Measurements from ENCODE around the gene PTPRR. TPM values are rescaled to one million over a fixed set of nuclear protein-coding genes. Genes with fewer than 3 reads are reported as not detected.

Gene PTPRR
- total and polyA plus RNA-seq, 12 donors, result 0.11 to 3.7 (median 0.56) TPM; not detected in 1

DNA sequence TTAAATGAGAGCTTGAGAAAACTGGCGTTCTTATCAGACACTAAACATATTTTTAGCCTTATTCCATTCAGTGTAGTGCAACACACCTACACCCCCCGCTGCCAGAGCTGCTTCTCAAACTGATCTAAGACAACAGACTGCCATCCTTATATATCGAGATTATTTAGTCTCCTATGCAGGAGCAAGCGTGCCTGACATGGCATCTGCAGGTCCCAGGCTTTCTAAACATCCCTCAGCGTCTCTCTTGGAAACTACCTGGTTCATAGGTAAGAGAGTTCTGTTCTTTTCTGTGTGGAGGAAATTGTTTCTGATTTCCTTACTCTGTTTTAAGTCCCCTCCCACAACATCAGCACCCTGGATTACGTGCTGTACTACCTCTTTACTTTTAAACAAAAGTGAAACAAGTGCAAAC is 166.2 kb downstream of the PTPRR start:
- H3K27ac ChIP-seq, result no peak overlapping the region
- no peak for DNase-seq
- intact Hi-C loops (cut with DNase I), result no loop called here
- H3K9me3 ChIP-seq (replicated peaks in 1 of 3), result no peaks in the 10 kb centered on the region
- H3K4me3 ChIP-seq, result no peak overlapping the region
- 28 to 47% (median 41%) methylated on average over 6 of the region's 6 CpGs for WGBS, 4 donors
- TF ChIP-seq, protein P1, sequence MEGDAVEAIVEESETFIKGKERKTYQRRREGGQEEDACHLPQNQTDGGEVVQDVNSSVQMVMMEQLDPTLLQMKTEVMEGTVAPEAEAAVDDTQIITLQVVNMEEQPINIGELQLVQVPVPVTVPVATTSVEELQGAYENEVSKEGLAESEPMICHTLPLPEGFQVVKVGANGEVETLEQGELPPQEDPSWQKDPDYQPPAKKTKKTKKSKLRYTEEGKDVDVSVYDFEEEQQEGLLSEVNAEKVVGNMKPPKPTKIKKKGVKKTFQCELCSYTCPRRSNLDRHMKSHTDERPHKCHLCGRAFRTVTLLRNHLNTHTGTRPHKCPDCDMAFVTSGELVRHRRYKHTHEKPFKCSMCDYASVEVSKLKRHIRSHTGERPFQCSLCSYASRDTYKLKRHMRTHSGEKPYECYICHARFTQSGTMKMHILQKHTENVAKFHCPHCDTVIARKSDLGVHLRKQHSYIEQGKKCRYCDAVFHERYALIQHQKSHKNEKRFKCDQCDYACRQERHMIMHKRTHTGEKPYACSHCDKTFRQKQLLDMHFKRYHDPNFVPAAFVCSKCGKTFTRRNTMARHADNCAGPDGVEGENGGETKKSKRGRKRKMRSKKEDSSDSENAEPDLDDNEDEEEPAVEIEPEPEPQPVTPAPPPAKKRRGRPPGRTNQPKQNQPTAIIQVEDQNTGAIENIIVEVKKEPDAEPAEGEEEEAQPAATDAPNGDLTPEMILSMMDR (IDR thresholded peaks at IDR 0.05), result no peak
- TF ChIP-seq POLR2A (IDR thresholded peaks at IDR 0.05), result no peak
- H3K36me3 ChIP-seq (replicated peaks in 1 of 2), result no peaks in the 10 kb centered on the region
- H3K27me3 ChIP-seq, result no peaks in the 10 kb centered on the region
- no peaks in the 10 kb centered on the region for H3K4me1 ChIP-seq (replicated peaks in 1 of 2)

DNA sequence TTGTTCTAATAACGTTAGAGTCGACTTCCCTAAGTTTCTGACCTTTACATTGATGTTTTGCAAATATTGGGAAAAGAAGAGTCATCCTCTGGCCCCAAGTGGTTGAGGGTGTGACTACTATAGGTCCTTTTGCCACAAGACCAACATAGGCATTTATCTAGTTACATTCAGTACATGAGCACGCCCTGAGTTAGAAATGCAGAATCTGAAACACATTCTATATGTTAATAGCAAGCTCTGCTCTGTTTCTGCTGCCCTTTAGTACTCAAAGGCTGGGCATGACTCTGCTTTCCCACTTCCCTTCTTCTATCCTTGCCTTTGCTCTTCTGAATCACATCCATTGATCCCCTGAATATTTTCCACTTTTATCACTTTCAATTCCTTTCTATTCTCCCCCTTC is 168.2 kb downstream of the PTPRR start:
- H3K36me3 ChIP-seq (replicated peaks in 1 of 2), result no peaks in the 10 kb centered on the region
- intact Hi-C loops (cut with DNase I), result no loop called here
- WGBS, 4 donors, result 72 to 89% (median 79%) methylated on average over 3 of the region's 3 CpGs
- no peaks in the 10 kb centered on the region for H3K27me3 ChIP-seq
- no peak overlapping the region for H3K27ac ChIP-seq
- no peak overlapping the region for H3K4me3 ChIP-seq
- TF ChIP-seq POLR2A (IDR thresholded peaks at IDR 0.05), result no peak
- TF ChIP-seq, protein P1 (IDR thresholded peaks at IDR 0.05), result no peak
- no peaks in the 10 kb centered on the region for H3K9me3 ChIP-seq (replicated peaks in 1 of 3)
- no peak for DNase-seq
- H3K4me1 ChIP-seq (replicated peaks in 1 of 2), result no peaks in the 10 kb centered on the region

DNA sequence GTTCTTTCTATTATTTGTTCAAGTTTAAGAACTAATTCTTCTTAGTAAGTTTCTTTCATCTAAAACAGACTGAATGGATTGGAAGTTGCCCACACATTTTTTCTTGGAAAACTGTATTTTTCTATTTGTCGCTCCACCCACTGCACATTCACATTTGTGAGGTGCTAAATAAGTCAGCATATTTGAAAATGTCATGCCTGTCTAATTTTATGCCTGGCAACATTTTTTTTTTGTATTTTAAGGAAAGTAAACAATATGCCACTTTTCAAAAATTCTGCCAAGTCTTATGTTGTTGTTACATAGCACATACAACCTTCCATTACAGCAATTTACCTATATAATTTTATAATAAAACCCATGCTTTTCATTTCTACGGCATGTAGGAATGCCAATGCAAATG is 170.6 kb downstream of the PTPRR start:
- H3K4me3 ChIP-seq, result no peak overlapping the region
- 83 to 93% (median 91%) methylated on average over 2 of the region's 2 CpGs for WGBS, 4 donors
- no peak overlapping the region for H3K27ac ChIP-seq
- no peaks in the 10 kb centered on the region for H3K4me1 ChIP-seq (replicated peaks in 1 of 2)
- no peaks in the 10 kb centered on the region for H3K9me3 ChIP-seq (replicated peaks in 1 of 3)
- TF ChIP-seq, protein P1 (IDR thresholded peaks at IDR 0.05), result no peak
- TF ChIP-seq POLR2A (IDR thresholded peaks at IDR 0.05), result no peak
- intact Hi-C loops (cut with DNase I), result no loop called here
- no peaks in the 10 kb centered on the region for H3K27me3 ChIP-seq
- H3K36me3 ChIP-seq (replicated peaks in 1 of 2), result no peaks in the 10 kb centered on the region
- no peak for DNase-seq

DNA sequence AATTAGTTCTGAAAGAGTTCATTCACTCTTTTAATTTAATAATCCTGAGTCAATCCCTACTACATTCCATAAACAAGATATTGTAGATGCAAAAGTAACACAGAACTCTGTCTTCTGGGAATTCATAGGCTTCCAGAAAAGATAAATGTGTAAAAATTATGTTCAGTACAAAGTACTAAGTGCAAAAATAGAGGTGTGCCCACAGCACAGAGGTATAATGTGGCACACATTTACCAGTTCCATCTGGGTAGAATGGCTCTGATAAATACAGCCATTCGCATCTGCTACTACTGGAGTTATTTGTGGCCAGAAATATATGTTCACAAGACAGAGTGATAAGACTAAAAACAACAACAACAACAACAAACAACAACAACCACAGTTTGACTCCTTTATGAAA is 171.7 kb downstream of the PTPRR start:
- Histone ChIP-seq H3K4me1 (replicated peaks in 1 of 2) (no peaks in the 10 kb centered on the region), H3K27ac (no peak overlapping the region), H3K27me3 (no peaks in the 10 kb centered on the region), H3K36me3 (replicated peaks in 1 of 2) (no peaks in the 10 kb centered on the region), H3K9me3 (replicated peaks in 1 of 3) (no peaks in the 10 kb centered on the region), H3K4me3 (no peak overlapping the region)
- TF ChIP-seq, protein P1 (IDR thresholded peaks at IDR 0.05), result no peak
- no peak for TF ChIP-seq POLR2A (IDR thresholded peaks at IDR 0.05)
- intact Hi-C loops (cut with DNase I), result no loop called here
- DNase-seq, result no peak
- 84 to 100% (median 90%) methylated on average over 1 of the region's 1 CpG for WGBS, 4 donors

Data from adrenal gland (tissue), 12 donors.